LNCAP (cell line): ENCODE measurements around the gene NME4.

Experiments
- TF ChIP-seq, protein P1 (sequence below): fragments of 450-650 bp; IDR thresholded peaks from 2 replicates; pipeline ENCODE4 v1.5.1; 2017; ENCODE audit warnings: mild to moderate bottlenecking

The NME4 gene

GRCh38 chr16:397736-398332 is 835 bp downstream of the NME4 start:
- TF ChIP-seq, protein P1, sequence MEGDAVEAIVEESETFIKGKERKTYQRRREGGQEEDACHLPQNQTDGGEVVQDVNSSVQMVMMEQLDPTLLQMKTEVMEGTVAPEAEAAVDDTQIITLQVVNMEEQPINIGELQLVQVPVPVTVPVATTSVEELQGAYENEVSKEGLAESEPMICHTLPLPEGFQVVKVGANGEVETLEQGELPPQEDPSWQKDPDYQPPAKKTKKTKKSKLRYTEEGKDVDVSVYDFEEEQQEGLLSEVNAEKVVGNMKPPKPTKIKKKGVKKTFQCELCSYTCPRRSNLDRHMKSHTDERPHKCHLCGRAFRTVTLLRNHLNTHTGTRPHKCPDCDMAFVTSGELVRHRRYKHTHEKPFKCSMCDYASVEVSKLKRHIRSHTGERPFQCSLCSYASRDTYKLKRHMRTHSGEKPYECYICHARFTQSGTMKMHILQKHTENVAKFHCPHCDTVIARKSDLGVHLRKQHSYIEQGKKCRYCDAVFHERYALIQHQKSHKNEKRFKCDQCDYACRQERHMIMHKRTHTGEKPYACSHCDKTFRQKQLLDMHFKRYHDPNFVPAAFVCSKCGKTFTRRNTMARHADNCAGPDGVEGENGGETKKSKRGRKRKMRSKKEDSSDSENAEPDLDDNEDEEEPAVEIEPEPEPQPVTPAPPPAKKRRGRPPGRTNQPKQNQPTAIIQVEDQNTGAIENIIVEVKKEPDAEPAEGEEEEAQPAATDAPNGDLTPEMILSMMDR: no peak

GRCh38 chr16:398561-399339 is 1.8 kb downstream of the NME4 start:
- TF ChIP-seq, protein P1: no peak

DNA sequence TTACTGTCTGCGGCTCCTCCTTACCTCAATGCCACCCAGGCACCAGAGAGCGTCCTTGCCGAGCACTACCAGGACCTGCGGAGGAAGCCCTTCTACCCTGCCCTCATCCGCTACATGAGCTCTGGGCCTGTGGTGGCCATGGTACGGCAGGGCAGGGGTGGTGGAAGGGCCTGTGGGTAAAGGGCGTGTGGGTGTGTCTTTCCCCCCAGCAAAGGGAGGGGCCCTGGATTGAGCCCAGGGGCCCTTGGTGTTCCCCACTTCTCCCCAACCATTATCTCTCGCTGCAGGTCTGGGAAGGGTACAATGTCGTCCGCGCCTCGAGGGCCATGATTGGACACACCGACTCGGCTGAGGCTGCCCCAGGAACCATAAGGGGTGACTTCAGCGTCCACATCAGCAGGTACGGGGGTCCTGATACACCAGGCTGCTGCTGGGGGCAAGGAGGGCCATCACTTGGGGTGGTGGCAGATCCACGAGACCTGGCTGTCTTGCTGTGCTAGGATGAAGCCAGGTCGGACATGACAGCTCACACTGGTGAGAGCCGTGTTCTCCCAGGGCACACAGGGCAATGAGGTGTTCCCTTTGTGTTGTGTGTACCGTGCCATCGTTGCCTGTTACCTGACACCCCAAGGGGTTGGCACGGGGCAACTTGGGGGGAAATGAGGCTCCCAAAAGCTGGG is 2.5 kb downstream of the NME4 start:
- TF ChIP-seq, protein P1: no peak

- TF ChIP-seq, protein P1: no peak
Observed at GRCh38 chr16:400061-400591, 3.1 kb downstream of the NME4 start.

- TF ChIP-seq, protein P1: peak; percentile 58
Observed at GRCh38 chr16:401468-402348, 4.7 kb downstream of the NME4 start, which contains the start of gene DECR2. TSS of gene DECR2 (plus strand) at chr16:401885. CDS start at chr16:401964, 79 bp downstream.

- TF ChIP-seq, protein P1: no peak
Observed at GRCh38 chr16:404971-405486, 8.0 kb downstream of the NME4 start.
